ENCODE results near the gene SCGB1A1.
A peak's percentile ranks its signal among the peaks of the same experiment; 100 is the strongest.

The SCGB1A1 gene

DNA sequence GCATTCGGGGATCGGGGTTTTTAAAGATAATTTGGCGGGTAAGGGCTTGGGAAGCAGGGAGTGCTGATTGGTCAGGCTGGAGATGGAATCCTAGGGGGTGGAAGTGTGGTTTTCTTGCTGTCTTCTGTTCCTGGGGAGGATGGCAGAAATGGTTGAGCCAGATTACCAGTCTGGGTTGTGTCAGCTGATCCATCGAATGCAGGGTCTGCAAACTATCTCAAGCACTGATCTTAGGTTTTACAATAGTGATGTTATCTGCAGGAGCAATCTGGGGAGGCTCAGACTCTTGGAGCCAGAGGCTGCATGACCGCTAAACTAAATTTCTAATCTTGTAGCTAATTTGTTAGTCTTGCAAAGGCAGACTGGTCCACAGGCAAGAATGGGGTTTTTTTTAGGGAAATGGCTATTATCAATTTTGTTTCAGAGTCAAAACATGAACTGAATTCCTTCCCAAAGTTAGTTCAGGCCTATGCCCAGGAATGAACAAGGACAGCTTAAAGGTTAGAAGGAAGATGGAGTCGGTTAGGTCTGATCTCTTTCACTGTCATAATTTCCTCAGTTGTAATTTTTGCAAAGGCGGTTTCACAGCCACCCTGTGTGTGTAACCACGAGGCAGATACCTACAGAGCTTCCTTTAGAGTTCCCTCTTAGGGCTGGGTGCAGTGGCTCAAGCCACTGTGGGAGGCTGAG is 10.2 kb downstream of the SCGB1A1 start:
- peak; percentile 27 for DNase-seq (ENCODE audit: low read depth)
- no peak overlapping the region for H3K4me3 ChIP-seq (ENCODE audit: low read depth, low read length)
- TF ChIP-seq, protein P1, sequence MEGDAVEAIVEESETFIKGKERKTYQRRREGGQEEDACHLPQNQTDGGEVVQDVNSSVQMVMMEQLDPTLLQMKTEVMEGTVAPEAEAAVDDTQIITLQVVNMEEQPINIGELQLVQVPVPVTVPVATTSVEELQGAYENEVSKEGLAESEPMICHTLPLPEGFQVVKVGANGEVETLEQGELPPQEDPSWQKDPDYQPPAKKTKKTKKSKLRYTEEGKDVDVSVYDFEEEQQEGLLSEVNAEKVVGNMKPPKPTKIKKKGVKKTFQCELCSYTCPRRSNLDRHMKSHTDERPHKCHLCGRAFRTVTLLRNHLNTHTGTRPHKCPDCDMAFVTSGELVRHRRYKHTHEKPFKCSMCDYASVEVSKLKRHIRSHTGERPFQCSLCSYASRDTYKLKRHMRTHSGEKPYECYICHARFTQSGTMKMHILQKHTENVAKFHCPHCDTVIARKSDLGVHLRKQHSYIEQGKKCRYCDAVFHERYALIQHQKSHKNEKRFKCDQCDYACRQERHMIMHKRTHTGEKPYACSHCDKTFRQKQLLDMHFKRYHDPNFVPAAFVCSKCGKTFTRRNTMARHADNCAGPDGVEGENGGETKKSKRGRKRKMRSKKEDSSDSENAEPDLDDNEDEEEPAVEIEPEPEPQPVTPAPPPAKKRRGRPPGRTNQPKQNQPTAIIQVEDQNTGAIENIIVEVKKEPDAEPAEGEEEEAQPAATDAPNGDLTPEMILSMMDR (IDR thresholded peaks at IDR 0.05; ENCODE audit: low read depth, low read length), result no peak
- TF ChIP-seq POLR2A (IDR thresholded peaks at IDR 0.05; ENCODE audit: extremely low read depth, insufficient read length) (no peak), MYC (IDR thresholded peaks at IDR 0.05; ENCODE audit: low read depth, low read length) (no peak)
- TF ChIP-seq, protein P2, sequence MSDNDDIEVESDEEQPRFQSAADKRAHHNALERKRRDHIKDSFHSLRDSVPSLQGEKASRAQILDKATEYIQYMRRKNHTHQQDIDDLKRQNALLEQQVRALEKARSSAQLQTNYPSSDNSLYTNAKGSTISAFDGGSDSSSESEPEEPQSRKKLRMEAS (IDR thresholded peaks at IDR 0.05; ENCODE audit: low read depth, low read length), result no peak

DNA sequence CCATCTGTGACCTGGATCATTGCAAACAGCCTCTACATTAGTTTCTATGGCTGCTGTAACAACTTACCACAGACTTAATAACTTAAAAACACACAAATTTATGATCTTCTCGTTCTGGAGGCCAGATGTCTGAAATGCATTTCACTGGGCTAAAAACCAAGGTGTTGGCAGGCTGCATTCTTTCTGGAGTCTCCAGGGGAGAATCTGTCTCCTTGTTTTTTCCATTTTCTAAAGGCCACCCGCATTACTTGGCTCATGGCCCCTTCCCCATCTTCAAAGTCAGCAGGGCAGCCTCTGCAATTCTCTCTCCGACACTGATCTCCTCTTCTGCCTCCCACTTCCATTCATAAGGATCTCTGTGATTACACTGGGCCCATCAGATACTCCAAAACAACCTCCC is 11.6 kb downstream of the SCGB1A1 start:
- no peak overlapping the region for H3K4me3 ChIP-seq (ENCODE audit: low read depth, low read length)
- TF ChIP-seq POLR2A (IDR thresholded peaks at IDR 0.05; ENCODE audit: extremely low read depth, insufficient read length) (no peak), MYC (IDR thresholded peaks at IDR 0.05; ENCODE audit: low read depth, low read length) (no peak)
- TF ChIP-seq, protein P2 (IDR thresholded peaks at IDR 0.05; ENCODE audit: low read depth, low read length), result no peak
- TF ChIP-seq, protein P1 (IDR thresholded peaks at IDR 0.05; ENCODE audit: low read depth, low read length), result no peak
- DNase-seq (ENCODE audit: low read depth), result no peak

DNA sequence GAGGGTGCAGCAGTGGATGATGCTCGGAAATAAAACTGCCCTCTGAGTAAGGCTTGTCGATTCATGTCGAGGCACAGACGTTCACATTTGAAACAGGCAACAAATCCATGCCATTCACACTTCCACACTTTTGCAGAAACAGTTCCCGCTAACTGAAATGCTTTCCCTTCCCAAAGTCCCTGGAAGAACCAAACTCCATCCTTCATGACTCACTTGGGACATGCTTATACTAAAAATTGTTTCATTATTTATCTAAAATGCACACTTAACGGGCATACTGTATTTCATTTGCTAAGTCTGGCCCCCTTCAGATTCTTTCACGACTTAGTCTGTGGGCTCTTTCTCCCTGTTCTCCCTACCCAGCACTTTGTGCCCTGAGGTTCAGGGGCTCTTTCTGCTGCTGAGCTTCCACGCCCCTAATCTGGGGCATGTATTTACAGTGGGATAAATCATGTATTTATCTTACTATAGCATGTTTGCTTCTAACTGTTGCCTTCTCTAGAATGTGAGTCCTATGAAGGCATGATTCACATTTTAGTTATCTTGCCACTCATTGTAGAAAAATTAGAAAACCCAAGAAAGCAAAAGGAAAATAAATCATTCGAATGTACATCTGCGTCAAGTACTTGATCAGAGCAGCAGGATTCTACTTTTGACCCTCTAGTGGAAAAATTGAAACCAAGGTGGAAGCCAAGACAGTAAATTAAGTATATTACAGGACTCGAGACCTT is 12.5 kb downstream of the SCGB1A1 start:
- no peak overlapping the region for H3K4me3 ChIP-seq (ENCODE audit: low read depth, low read length)
- DNase-seq (ENCODE audit: low read depth), result no peak
- TF ChIP-seq, protein P2 (IDR thresholded peaks at IDR 0.05; ENCODE audit: low read depth, low read length), result no peak
- TF ChIP-seq, protein P1 (IDR thresholded peaks at IDR 0.05; ENCODE audit: low read depth, low read length), result no peak
- no peak for TF ChIP-seq POLR2A (IDR thresholded peaks at IDR 0.05; ENCODE audit: extremely low read depth, insufficient read length)
- no peak for TF ChIP-seq MYC (IDR thresholded peaks at IDR 0.05; ENCODE audit: low read depth, low read length)

DNA sequence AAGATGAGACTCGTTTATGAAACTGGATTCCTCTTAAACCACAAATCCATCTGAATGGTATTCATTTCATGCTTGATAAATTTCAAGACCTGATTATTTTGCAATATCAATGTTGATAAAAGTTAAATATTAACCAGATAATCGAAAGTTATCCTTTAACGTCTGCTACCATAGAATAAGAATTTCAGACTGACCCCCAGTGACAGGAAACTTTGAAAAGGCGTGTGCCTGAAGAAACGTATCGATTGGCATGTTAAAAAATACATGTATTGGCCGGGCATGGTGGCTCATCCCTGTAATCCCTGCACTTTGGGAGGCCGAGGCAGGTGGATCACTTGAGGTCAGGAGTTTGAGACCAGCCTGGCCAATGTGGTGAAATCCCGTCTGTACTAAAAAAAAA is 13.9 kb downstream of the SCGB1A1 start:
- TF ChIP-seq, protein P1 (IDR thresholded peaks at IDR 0.05; ENCODE audit: low read depth, low read length), result no peak
- TF ChIP-seq MYC (IDR thresholded peaks at IDR 0.05; ENCODE audit: low read depth, low read length), result no peak
- DNase-seq (ENCODE audit: low read depth), result no peak

DNA sequence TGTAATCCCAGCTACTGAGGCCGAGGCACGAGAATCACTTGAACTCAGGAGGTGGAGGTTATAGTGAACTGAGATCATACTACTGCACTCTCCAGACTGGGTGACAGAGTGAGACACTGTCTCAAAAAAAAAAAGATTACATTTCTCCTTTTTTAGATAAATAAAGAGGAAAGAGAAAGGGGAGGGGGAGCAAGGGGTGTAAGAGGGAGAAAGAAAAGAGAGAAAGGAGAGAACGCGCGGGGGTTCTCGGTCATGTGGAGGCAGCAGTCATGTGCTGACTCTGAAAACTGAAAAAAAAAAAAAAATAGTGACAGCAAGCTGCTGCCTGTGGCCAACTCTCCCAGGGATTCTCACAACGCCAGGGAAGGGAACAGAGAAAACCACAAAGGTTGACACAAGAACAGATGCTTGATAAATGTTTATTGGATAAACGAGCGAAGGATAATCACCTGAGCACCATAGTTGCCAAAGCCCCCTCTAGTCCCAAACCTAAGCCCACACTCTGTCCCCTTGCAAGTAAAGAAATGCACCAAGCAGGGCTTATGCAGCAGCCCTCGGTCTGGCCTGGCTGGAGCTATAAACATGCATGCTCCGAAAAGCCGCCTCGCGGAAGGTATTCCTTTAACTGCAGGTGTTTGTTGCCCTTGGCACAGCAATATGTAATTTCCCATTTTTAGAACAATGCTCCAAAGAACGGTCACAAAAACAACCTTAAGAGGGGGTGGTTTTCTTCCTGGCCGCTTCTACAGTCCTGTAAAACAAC is 14.5 kb downstream of the SCGB1A1 start:
- H3K4me3 ChIP-seq (ENCODE audit: low read depth, low read length), result no peak overlapping the region
- no peak for TF ChIP-seq POLR2A (IDR thresholded peaks at IDR 0.05; ENCODE audit: extremely low read depth, insufficient read length)
- no peak for TF ChIP-seq MYC (IDR thresholded peaks at IDR 0.05; ENCODE audit: low read depth, low read length)
- TF ChIP-seq, protein P2 (IDR thresholded peaks at IDR 0.05; ENCODE audit: low read depth, low read length), result no peak
- TF ChIP-seq, protein P1 (IDR thresholded peaks at IDR 0.05; ENCODE audit: low read depth, low read length), result no peak
- DNase-seq (ENCODE audit: low read depth), result no peak

More for the DNA sequence above, 13.9 kb downstream of the SCGB1A1 start:
- H3K4me3 ChIP-seq (ENCODE audit: low read depth, low read length), result no peak overlapping the region
